K562 (cell line): Measurements from ENCODE around the gene PBX1.

ENCODE experiments used
- ETV6 ChIP-seq, 3 experiments: fragments of 150-350 bp in 1 of 3; sonication (generic) in 1 of 3; formaldehyde crosslinking in 1 of 3; IDR thresholded peaks; 2 replicates each; pipeline versions ENCODE4 v1.6.1 to v1.8.0; 2014 to 2022; ENCODE audit warnings: borderline replicate concordance in 2 of 3, low read depth in 2 of 3, antibody characterized with exemption in 1 of 3, low read length in 1 of 3, mild to moderate bottlenecking in 1 of 3, missing genetic modification reagents in 1 of 3
- FOXM1 ChIP-seq, 2 experiments: fragments of 450-650 bp in 1 of 2; sonication (generic) in 1 of 2; formaldehyde crosslinking in 1 of 2; IDR thresholded peaks; 2 replicates each; pipeline versions ENCODE4 v1.6.1 to v1.9.0; 2017 to 2022; ENCODE audit warnings: low read depth in 2 of 2, mild to moderate bottlenecking in 2 of 2, missing genetic modification reagents in 1 of 2, moderate library complexity in 1 of 2
- NFYB ChIP-seq: IDR thresholded peaks from 2 replicates; pipeline ENCODE4 v1.6.1; 2011; ENCODE audit warnings: mild to moderate bottlenecking, moderate library complexity; ENCODE audit not compliant: insufficient read length; ENCODE audit errors: extremely low read depth
- U2AF2 ChIP-seq: fragments of 200-400 bp; formaldehyde crosslinking; optimal IDR thresholded peaks from 2 replicates; pipeline ENCODE3; 2017; ENCODE audit warnings: low read depth, mild to moderate bottlenecking, low read length
- ZBTB7A ChIP-seq: IDR thresholded peaks from 2 replicates; pipeline ENCODE4 v1.6.1; 2011; ENCODE audit warnings: low read depth, mild to moderate bottlenecking, low read length, moderate library complexity, borderline replicate concordance; ENCODE audit not compliant: control insufficient read depth
- ZNF224 ChIP-seq: sonication (generic); formaldehyde crosslinking; IDR thresholded peaks from 2 replicates; pipeline ENCODE4 v1.8.0; 2022; ENCODE audit warnings: mild to moderate bottlenecking, missing genetic modification reagents
- TF ChIP-seq, protein P1 (sequence below): fragments of 250-450 bp; sonication (Bioruptor Pico); IDR thresholded peaks from 2 replicates; pipeline ENCODE4 v1.5.0; 2020; ENCODE audit warnings: mild to moderate bottlenecking
- TF ChIP-seq, protein P2 (sequence below), 3 experiments: IDR thresholded peaks in 2 of 3; conservative IDR thresholded peaks in 1 of 3; 2 replicates each; pipeline ENCODE4 v1.5.1; 2011 to 2012; ENCODE audit warnings: low read length in 3 of 3, mild to moderate bottlenecking in 3 of 3, control low read depth in 2 of 3, improper control_type of control experiment in 1 of 3, inconsistent platforms in 1 of 3, low read depth in 1 of 3, mixed read lengths in 1 of 3, moderate library complexity in 1 of 3; ENCODE audit not compliant: insufficient read depth in 2 of 3

DNA sequence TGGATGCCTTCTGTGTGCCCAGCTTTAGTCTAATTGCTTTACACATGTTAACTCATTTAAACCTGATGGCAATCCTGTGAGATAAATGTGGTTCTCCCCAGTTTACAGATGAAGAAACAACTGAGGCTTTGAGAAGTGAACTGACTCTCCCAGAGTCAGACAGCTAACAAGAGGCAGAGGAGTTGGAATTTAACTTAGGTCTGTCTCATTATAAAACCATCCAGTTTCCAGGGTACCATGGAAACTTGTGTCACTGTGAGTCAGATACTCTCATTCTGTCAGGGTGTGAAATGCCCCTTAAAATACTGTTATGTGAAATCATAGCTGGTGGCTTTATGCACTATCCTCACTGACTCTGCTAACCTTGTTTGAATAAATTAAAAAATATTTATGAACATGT is 206.6 kb downstream of the PBX1 start:
- TF ChIP-seq U2AF2 (no peak), ZBTB7A (no peak), NFYB (no peak), ETV6 (IDR thresholded peaks at IDR 0.05; ENCODE audit: borderline replicate concordance in 1 of 2, low read depth in 2 of 2, low read length in 1 of 2) (no peak), ETV6 (CRISPR knock-in tag; IDR thresholded peaks at IDR 0.05; ENCODE audit: borderline replicate concordance) (no peak), FOXM1 (IDR thresholded peaks at IDR 0.05; ENCODE audit: low read depth) (no peak), FOXM1 (CRISPR knock-in tag; IDR thresholded peaks at IDR 0.05; ENCODE audit: low read depth) (no peak), ZNF224 (no peak)
- TF ChIP-seq, protein P1, sequence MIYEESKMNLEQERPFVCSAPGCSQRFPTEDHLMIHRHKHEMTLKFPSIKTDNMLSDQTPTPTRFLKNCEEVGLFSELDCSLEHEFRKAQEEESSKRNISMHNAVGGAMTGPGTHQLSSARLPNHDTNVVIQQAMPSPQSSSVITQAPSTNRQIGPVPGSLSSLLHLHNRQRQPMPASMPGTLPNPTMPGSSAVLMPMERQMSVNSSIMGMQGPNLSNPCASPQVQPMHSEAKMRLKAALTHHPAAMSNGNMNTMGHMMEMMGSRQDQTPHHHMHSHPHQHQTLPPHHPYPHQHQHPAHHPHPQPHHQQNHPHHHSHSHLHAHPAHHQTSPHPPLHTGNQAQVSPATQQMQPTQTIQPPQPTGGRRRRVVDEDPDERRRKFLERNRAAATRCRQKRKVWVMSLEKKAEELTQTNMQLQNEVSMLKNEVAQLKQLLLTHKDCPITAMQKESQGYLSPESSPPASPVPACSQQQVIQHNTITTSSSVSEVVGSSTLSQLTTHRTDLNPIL (CRISPR knock-in tag): no peak
- TF ChIP-seq, protein P2, sequence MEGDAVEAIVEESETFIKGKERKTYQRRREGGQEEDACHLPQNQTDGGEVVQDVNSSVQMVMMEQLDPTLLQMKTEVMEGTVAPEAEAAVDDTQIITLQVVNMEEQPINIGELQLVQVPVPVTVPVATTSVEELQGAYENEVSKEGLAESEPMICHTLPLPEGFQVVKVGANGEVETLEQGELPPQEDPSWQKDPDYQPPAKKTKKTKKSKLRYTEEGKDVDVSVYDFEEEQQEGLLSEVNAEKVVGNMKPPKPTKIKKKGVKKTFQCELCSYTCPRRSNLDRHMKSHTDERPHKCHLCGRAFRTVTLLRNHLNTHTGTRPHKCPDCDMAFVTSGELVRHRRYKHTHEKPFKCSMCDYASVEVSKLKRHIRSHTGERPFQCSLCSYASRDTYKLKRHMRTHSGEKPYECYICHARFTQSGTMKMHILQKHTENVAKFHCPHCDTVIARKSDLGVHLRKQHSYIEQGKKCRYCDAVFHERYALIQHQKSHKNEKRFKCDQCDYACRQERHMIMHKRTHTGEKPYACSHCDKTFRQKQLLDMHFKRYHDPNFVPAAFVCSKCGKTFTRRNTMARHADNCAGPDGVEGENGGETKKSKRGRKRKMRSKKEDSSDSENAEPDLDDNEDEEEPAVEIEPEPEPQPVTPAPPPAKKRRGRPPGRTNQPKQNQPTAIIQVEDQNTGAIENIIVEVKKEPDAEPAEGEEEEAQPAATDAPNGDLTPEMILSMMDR (IDR thresholded peaks at IDR 0.05 in 2 of 3, conservative IDR thresholded peaks at IDR 0.05 in 1 of 3; ENCODE audit: insufficient read depth in 2 of 3, low read depth in 1 of 3, low read length in 3 of 3): no peak
